Stimulated activated CD8-positive, alpha-beta memory T cell treated with anti-CD3 and anti-CD28 coated beads, Interleukin-15, amount 100 ng/mL, for 4 hours (primary cell): ENCODE data around the gene TRAPPC2L.
"Not testable (repeated sequence)": the region's sequence is repeated elsewhere in the genome, so short reads cannot be mapped to it uniquely, and the experiment has no call there.

Experiments used
- DNase-seq, 2 donors: peaks; one replicate each; pipeline ENCODE4 v3.0.0-alpha.2; 2020; ENCODE audit warnings: low read depth in 2 of 2

Gene TRAPPC2L

GRCh38 chr16:88818575-88818874 is 38.4 kb upstream of the TRAPPC2L start:
- no peak for DNase-seq

DNA sequence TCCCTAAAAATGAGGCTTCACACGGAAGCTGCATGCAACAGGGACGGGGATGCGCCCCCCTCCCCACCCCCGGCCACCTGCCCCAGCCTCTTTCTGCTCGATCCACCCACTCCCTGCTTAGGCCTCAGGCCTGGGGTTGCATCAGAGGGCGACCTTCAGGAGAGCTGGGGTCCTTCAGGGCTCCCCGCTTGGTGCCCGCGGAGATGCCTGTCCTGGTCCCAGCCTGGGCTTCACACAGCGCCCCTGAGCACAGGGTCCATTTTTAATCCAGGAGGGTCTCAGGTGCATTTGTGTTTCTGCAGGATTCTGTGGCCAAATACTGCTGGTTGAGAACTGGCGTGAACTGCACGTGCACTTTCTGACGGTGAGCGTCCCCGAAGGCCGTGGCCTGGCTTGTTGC is 37.8 kb upstream of the TRAPPC2L start:
- no peak for DNase-seq

GRCh38 chr16:88820385-88821025 is 36.4 kb upstream of the TRAPPC2L start:
- no peak for DNase-seq

GRCh38 chr16:88821168-88821850 is 35.6 kb upstream of the TRAPPC2L start:
- DNase-seq, result no peak

GRCh38 chr16:88822281-88823040 is 34.5 kb upstream of the TRAPPC2L start:
- DNase-seq, result no peak

GRCh38 chr16:88823646-88824045 is 33.3 kb upstream of the TRAPPC2L start:
- DNase-seq, result not testable (repeated sequence)

- DNase-seq, result no peak
These were observed 32.5 kb upstream of the TRAPPC2L start for GRCh38 chr16:88824256-88825077.

DNA sequence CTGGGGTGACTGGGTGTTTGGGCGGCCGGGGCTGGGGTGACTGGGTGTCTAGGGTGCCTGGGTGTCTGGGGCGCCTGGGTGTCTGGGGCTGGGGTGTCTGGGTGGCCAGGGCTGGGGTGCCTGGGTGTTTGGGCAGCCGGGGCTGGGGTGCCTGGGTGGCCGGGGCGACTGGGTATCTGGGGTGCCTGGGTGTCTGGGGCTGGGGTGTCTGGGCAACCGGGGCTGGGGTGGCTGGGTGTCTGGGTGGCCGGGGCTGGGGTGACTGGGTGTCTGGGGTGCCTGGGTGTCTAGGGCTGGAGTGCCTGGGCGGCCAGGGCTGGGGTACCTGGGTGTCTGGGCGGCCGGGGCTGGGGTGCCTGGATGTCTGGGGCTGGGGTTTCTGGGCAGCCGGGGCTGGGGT is 31.8 kb upstream of the TRAPPC2L start:
- DNase-seq, result no peak

GRCh38 chr16:88826070-88826840 is 30.7 kb upstream of the TRAPPC2L start:
- no peak for DNase-seq

GRCh38 chr16:88827727-88828126 is 29.2 kb upstream of the TRAPPC2L start:
- no peak for DNase-seq

DNA sequence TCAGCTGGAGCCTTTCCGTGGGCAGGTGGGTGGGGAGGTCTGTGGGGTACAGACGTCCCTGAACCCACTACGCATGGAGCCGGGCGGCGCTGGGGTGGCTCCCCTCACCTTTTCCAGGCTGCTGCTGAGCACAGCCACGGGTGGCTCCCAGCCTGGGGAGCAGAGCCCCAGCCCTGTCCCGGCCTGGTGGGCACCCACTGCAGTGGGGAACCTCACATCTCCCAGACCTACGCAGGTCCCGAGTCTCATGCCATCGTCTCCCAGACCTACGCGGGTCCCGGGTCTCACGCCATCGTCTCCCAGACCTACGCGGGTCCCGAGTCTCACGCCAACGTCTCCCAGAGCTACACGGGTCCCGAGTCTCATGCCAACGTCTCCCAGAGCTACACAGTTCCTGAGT is 28.2 kb upstream of the TRAPPC2L start:
- no peak for DNase-seq

DNA sequence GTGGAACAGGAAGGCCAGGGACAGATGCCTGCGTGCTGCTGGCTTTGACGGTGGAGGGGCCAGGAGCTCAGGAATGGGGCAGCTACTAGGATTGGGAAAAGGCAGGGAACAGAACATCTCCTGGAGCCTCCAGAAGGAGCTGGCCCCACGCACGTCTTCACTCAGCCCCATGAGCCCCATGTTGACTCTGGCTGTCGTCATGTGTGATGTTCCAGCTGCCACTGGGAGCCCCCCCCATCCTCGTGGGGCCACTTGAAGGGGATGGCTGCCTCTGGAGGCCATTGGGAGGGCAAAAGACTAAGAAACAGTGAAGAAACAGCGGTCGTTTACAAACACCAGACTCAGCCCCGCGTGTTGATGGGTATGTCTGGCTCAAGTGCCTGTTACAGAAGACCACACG is 26.7 kb upstream of the TRAPPC2L start:
- no peak for DNase-seq

GRCh38 chr16:88830783-88831182 is 26.1 kb upstream of the TRAPPC2L start:
- no peak for DNase-seq

- DNase-seq, result no peak
These were observed 25.1 kb upstream of the TRAPPC2L start for GRCh38 chr16:88831838-88832237.

DNA sequence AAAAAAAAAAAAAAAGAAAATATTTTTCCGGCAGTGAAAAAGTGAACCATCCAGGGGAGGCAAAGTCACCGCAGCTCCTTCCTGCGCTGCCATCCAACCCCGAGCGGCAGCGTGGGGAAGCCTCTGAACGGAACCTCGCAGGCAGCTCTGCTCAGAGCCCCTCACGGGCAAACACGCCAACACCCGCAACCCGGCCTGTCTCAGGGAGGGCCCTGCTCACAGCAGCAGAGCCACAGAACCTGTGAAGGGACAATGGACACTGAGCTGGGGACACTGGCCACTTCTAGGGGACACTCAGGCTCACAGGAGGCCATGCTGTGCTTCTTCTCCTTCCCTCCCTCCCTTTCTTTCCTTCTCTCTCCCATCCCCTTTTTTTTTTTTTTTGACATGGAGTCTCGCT is 23.8 kb upstream of the TRAPPC2L start:
- DNase-seq, result no peak

DNA sequence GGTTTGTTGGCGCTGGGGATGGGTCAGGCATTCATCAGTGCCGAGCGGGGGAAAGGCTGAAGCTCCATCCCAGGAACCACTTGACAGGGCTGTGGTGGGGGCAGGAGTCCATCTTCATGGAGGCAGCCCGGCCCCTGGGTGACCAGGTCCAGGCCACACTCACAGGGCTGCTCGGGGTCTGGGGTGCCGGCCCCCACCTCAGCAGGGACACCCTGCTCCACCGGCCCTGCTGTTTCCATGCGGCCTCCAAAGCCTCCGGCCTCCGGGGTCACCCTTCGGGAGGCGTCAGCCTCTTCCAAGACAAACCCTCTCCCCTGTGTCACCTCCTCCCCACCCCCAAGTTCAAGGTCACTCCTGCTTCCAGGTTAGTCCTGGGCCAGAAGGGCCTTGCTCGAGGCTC is 22.3 kb upstream of the TRAPPC2L start:
- no peak for DNase-seq

DNA sequence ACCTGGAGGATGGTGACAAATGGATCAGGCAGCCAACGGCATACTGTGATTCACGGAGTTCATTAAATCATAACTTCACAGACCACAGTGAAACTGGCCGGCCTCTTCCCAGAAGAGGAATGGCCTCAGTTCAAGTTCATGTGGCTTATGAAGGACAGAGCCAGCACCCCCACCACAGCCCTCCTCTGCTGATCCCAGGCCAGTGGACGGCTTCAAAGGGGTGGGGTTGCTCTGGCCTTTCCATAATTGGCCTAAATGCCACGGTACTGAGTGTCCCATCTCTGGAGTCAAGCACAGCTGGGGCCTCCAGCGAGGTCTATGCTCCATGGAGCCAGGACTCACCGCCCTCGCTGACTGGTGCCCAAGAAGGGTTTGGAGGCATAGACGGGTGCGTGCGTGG is 21.5 kb upstream of the TRAPPC2L start:
- DNase-seq, result no peak

GRCh38 chr16:88835818-88836217 is 21.1 kb upstream of the TRAPPC2L start:
- no peak for DNase-seq

- no peak for DNase-seq
These were observed 20.1 kb upstream of the TRAPPC2L start for GRCh38 chr16:88836791-88837190.

GRCh38 chr16:88837806-88838205 is 19.1 kb upstream of the TRAPPC2L start:
- DNase-seq, result no peak

GRCh38 chr16:88838566-88838965 is 18.4 kb upstream of the TRAPPC2L start:
- DNase-seq, result no peak
